ENCODE data around the gene TRAPPC10. TPM values are rescaled to one million over a fixed set of nuclear protein-coding genes. Genes with fewer than 3 reads are reported as not detected.

Gene TRAPPC10
- total RNA-seq, 2 donors from 2014 or later = 10.9 to 26.4 TPM

GRCh38 chr21:43993420-43993934, 18.6 kb upstream of the TRAPPC10 start:
- DNase-seq = no peak
- TF ChIP-seq POLR2A (IDR thresholded peaks at IDR 0.05) = no peak
- TF ChIP-seq, protein P1, sequence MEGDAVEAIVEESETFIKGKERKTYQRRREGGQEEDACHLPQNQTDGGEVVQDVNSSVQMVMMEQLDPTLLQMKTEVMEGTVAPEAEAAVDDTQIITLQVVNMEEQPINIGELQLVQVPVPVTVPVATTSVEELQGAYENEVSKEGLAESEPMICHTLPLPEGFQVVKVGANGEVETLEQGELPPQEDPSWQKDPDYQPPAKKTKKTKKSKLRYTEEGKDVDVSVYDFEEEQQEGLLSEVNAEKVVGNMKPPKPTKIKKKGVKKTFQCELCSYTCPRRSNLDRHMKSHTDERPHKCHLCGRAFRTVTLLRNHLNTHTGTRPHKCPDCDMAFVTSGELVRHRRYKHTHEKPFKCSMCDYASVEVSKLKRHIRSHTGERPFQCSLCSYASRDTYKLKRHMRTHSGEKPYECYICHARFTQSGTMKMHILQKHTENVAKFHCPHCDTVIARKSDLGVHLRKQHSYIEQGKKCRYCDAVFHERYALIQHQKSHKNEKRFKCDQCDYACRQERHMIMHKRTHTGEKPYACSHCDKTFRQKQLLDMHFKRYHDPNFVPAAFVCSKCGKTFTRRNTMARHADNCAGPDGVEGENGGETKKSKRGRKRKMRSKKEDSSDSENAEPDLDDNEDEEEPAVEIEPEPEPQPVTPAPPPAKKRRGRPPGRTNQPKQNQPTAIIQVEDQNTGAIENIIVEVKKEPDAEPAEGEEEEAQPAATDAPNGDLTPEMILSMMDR (IDR thresholded peaks at IDR 0.05) = no peak
- Histone ChIP-seq H3K27me3 (no peaks in the 10 kb centered on the region), H3K4me3 (no peak overlapping the region), H3K4me1 (no peaks in the 10 kb centered on the region), H3K9me3 (no peaks in the 10 kb centered on the region), H3K27ac (no peak overlapping the region), H3K36me3 (replicated peaks in 1 of 2; ENCODE audit: insufficient read depth in 1 of 2, low read depth in 2 of 2) (no peaks in the 10 kb centered on the region)
- intact Hi-C loops (cut with DNase I) = no loop called here
- ATAC-seq = no peak
- WGBS, 2 donors = 58 to 65% methylated on average over 17 to 18 of the region's 18 CpGs

GRCh38 chr21:43994085-43994484, 18.0 kb upstream of the TRAPPC10 start:
- intact Hi-C loops (cut with DNase I) = no loop called here
- ATAC-seq = no peak
- Histone ChIP-seq H3K36me3 (replicated peaks in 1 of 2; ENCODE audit: insufficient read depth in 1 of 2, low read depth in 2 of 2) (no peaks in the 10 kb centered on the region), H3K27me3 (no peaks in the 10 kb centered on the region), H3K27ac (no peak overlapping the region), H3K9me3 (no peaks in the 10 kb centered on the region), H3K4me3 (no peak overlapping the region), H3K4me1 (no peaks in the 10 kb centered on the region)
- TF ChIP-seq, protein P1 (IDR thresholded peaks at IDR 0.05) = no peak
- TF ChIP-seq POLR2A (IDR thresholded peaks at IDR 0.05) = no peak
- DNase-seq = no peak
- WGBS, 2 donors = 62 to 64% methylated on average over 10 to 11 of the region's 11 CpGs

DNA sequence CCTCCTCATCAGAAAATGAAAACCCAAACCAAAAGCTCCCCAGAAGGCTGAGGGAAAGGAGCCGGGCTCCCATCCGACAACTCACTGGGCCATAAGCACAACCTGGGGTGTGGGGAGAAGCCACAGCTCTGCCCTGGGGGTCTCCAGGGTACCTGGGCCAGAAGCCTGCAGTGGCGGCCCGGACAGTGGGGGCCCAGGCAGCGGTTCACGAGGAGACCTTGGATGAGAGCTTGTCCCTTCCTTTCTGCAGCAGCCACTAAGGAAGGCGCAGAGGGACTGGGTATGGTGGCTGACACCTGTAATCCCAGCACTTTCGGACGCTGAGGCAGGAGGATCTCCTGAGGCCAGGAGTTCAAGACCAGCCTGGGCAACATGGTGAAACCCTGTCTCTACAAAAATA, 17.5 kb upstream of the TRAPPC10 start:
- Histone ChIP-seq H3K9me3 (no peaks in the 10 kb centered on the region), H3K4me1 (no peaks in the 10 kb centered on the region), H3K27me3 (no peaks in the 10 kb centered on the region), H3K4me3 (no peak overlapping the region), H3K27ac (no peak overlapping the region), H3K36me3 (replicated peaks in 1 of 2; ENCODE audit: insufficient read depth in 1 of 2, low read depth in 2 of 2) (no peaks in the 10 kb centered on the region)
- intact Hi-C loops (cut with DNase I) = no loop called here
- no peak for ATAC-seq
- no peak for TF ChIP-seq POLR2A (IDR thresholded peaks at IDR 0.05)
- TF ChIP-seq, protein P1 (IDR thresholded peaks at IDR 0.05) = no peak
- WGBS, 2 donors = 70 to 95% methylated on average over 7 of the region's 9 CpGs
- no peak for DNase-seq

DNA sequence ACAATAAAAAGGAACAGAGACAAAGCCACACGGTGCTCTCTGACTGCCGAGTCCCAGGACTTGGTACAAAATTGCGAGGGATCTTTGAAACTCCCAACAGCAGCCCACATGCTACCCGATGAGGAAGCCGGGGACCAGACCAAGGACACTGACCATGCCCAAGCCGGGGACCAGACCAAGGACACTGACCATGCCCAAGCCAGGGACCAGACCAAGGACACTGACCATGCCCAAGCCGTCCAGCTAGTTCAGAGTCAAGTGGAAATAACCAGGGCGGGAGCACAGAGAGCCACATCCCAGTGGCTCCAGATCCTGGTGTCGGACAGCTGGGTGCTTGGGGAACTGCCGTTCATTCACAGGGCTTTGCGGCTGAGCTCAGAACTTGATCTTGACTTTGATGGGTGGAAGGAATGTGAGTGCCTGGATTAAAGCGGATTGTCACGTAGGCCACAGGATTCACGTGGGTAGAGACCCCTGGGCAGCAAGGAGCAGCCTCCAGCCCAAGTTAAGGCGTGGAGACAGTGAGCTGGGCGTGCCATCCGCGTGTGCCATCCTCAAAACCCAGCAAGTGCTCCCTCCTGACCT, 16.5 kb upstream of the TRAPPC10 start:
- WGBS, 2 donors = 75 to 76% methylated on average over 4 to 18 of the region's 18 CpGs
- no peaks in the 10 kb centered on the region for H3K27me3 ChIP-seq
- no peaks in the 10 kb centered on the region for H3K36me3 ChIP-seq (replicated peaks in 1 of 2; ENCODE audit: insufficient read depth in 1 of 2, low read depth in 2 of 2)
- no peak for DNase-seq
- intact Hi-C loops (cut with DNase I) = no loop called here
- H3K9me3 ChIP-seq = no peaks in the 10 kb centered on the region
- ATAC-seq = no peak
- TF ChIP-seq, protein P1 (IDR thresholded peaks at IDR 0.05) = no peak
- no peak for TF ChIP-seq POLR2A (IDR thresholded peaks at IDR 0.05)
- H3K27ac ChIP-seq = no peak overlapping the region
- no peak overlapping the region for H3K4me3 ChIP-seq
- H3K4me1 ChIP-seq = no peaks in the 10 kb centered on the region
